NCI-H1048 (cell line): ENCODE results near the gene CST5.
"Not testable (repeated sequence)": the region's sequence is repeated elsewhere in the genome, so short reads cannot be mapped to it uniquely, and the experiment has no call there.

Experiments
- DNase-seq: peaks from one replicate; lab custom pipeline; 2025; lab: John Stamatoyannopoulos, UW

The CST5 gene

DNA sequence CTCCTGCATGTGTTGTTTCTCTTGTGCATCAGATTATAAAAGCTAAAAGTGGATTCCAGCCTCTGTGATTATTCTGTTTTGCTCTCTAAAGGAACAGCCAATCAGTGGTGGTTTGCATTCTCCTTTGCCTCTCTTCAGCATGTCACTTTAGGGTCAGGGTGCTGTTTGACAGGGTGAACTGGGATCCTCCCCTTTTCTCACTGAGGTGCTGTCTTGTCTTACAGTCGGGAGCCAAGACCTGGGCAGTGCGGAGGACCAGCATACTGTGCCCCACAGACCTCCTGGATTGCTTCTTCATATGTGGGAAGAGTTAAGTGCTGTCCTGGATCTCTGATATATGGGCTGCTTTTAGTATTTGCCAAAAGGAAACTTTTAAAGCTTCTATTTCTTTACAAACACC is 37.9 kb downstream of the CST5 start:
- DNase-seq = no peak

DNA sequence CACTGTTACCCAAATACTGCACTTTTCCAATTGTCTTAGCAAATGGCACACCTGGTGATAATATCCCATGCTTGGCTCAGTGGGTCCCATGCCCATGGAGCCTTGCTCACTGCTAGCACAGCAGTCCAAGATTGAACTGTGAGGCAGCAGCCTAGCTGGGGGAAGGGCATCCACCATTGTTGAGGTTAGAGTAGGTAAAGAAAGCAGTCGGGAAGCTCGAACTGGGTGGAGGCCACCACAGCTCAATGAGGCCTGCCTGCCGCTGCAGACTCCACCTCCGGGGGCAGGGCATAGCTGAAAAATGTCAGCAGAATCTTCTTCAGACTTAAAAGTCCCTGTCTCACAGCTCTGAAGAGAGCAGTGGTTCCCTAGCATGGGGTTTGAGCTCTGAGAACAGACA is 43.8 kb downstream of the CST5 start:
- no peak for DNase-seq

DNA sequence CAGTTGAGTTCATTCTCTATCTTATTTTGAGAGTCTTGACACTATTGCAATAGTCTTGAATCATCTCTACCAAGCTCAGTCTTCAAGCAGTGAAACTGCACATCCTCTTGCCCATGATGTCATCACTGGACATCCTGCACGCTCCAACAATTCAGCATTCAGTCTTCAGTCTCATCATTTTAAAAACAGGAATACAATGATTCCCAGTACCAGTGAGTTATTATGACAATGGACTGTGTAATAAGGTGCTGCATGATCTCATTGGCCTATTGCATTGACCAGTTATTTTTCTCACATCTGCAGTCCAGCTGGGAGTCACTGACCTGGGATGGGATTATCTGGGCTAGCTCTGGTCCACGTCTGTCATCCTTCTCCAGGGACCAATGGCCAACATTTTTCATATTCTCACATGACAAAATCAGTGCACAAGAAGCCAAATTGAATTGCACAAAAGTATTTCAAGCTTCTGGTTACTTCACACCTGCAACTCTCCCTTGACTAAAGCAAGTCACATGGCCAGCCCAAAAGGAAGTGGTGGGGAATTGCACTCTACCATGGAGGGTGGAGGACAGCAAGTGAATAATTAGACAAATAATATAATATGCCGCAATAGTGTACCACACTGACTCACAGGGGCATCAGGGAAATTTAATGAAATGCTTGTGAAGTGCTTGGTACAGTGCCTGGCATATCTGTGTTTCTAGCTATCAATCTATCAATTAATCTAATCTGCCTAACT is 46.6 kb downstream of the CST5 start:
- no peak for DNase-seq

DNA sequence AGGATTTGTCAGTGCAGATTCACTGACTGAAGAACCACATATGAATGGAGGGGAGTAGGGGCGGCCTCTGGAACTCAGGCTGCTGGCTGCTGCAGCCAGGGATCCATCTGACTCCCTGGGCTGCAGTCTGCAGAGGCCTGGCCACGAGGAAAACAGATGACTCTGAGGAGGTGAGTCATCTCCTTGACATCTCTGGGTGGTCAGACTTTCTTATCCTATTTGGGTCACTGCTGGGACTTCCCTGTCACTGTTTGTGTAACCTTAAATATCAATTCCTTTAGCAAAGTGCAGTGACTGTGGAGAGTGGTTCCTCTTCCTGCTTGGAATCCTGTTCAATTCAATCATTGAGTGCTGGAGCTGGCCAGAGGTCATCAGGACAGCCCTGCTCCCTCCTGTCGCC is 47.6 kb downstream of the CST5 start:
- not testable (repeated sequence) for DNase-seq

DNA sequence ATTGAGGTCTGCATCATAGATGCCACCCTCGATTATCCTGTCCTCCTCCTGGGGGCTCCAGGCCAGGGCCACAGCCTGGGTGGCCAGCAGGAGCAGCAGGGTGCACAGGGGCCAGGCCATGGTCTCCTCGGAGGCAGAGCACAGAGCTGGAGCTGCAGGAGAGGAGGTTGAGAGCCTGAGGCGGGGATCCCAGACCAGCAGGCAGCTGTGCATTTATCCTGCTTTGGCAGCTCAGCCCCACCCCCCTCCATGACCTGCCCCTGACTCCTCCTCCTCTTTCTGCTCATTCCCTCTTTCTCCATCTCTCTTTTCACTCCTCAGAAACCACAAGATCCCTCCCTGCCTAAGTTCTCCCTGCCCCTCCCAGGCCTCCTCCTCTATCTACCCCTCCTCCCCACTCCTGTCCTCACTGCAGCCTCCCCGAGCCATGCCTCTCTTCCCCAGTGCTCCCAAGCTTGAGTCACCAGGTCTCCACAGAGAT is 53.0 kb downstream of the CST5 start, which contains the start of gene CST2:
Gene CST2, minus strand, starts transcription at position 189 of the 481 bp plus-strand sequence. Its CDS starts 69 bp downstream, at position 120.
- DNase-seq = no peak
